IMR-90 (cell line): ENCODE data around the gene PIH1D1. TPM values are rescaled to one million over a fixed set of nuclear protein-coding genes. Genes with fewer than 3 reads are reported as not detected.

Experiments used
- ATAC-seq: fragments of 200-7000 bp; cut with Tn5 transposase; 2 replicates; pipeline ENCODE4 v1.9.1; 2020; ENCODE audit warnings: low read depth, mild to moderate bottlenecking, moderate library complexity
- BruUV-seq: library from RNA; stranded (reverse); fragments of 400-500 nt; replicated peaks from 2 replicates; lab custom pipeline; 2021; lab: Mats Ljungman, UMichigan
- CTCF ChIA-PET: fragments of 300-600 bp; formaldehyde crosslinking; extraction: SDS; loops from one replicate; lab custom pipeline; 2021; ENCODE audit warnings: antibody characterized with exemption; lab: Yijun Ruan, JAX
- POLR2A ChIA-PET: fragments of 300-600 bp; sonication (Branson Sonifier 250); formaldehyde crosslinking; loops from one replicate; lab custom pipeline; 2022; ENCODE audit warnings: antibody characterized with exemption; ENCODE audit not compliant: unreplicated experiment; lab: Charles Lee
- DNase-seq: peaks from one replicate; pipeline ENCODE4 v3.0.0; 2013
- H2AFZ ChIP-seq: replicated peaks from 2 replicates; pipeline ENCODE3; 2013; ENCODE audit warnings: low read length, mild to moderate bottlenecking; ENCODE audit not compliant: poor library complexity
- H2AK5ac ChIP-seq: 2 replicates; pipeline ENCODE4 v1.6.1; 2013; ENCODE audit warnings: low read depth, low read length, inconsistent platforms
- H2AK9ac ChIP-seq: replicated peaks from 2 replicates; pipeline ENCODE3; 2013; ENCODE audit warnings: mild to moderate bottlenecking, low read depth, low read length, moderate library complexity; ENCODE audit not compliant: poor library complexity
- H2BK120ac ChIP-seq: 2 replicates; pipeline ENCODE4 v1.6.1; 2013; ENCODE audit warnings: low read depth, low read length, inconsistent platforms
- H2BK15ac ChIP-seq: 3 replicates; pipeline ENCODE4 v1.6.1; 2013; ENCODE audit warnings: low read depth, low read length, inconsistent platforms
- H2BK20ac ChIP-seq: 2 replicates; pipeline ENCODE4 v1.6.1; 2013; ENCODE audit warnings: low read depth, mild to moderate bottlenecking, inconsistent platforms, low read length, moderate library complexity
- H2BK5ac ChIP-seq: 2 replicates; pipeline ENCODE4 v1.6.1; 2013; ENCODE audit warnings: mild to moderate bottlenecking, low read depth, low read length, inconsistent platforms; ENCODE audit not compliant: poor library complexity, severe bottlenecking
- H3K14ac ChIP-seq: replicated peaks from 2 replicates; pipeline ENCODE4 v1.6.1; 2013; ENCODE audit warnings: low read depth, low read length, inconsistent platforms
- H3K18ac ChIP-seq: 2 replicates; pipeline ENCODE4 v1.6.1; 2013; ENCODE audit warnings: low read depth, low read length, control low read depth
- H3K23ac ChIP-seq: 2 replicates; pipeline ENCODE4 v1.6.1; 2013; ENCODE audit warnings: low read depth, low read length, inconsistent platforms
- H3K27ac ChIP-seq: 2 replicates; pipeline ENCODE4 v1.5.1; 2013; ENCODE audit warnings: mild to moderate bottlenecking, control low read depth, low read length; ENCODE audit not compliant: insufficient read depth
- H3K27me3 ChIP-seq: 2 replicates; pipeline ENCODE4 v1.6.1; 2013; ENCODE audit warnings: low read length; ENCODE audit not compliant: control insufficient read depth, insufficient read depth
- H3K36me3 ChIP-seq: 2 replicates; pipeline ENCODE4 v1.6.1; 2013; ENCODE audit warnings: low read length, mixed read lengths; ENCODE audit not compliant: control insufficient read depth, insufficient read depth
- H3K4ac ChIP-seq: 2 replicates; pipeline ENCODE4 v1.6.1; 2013; ENCODE audit warnings: low read depth, low read length, inconsistent platforms
- H3K4me1 ChIP-seq: 2 replicates; pipeline ENCODE4 v1.6.1; 2013; ENCODE audit warnings: low read length, mixed read lengths; ENCODE audit not compliant: control insufficient read depth, insufficient read depth
- H3K4me2 ChIP-seq: 2 replicates; pipeline ENCODE4 v1.6.1; 2013; ENCODE audit warnings: low read depth, mild to moderate bottlenecking, control low read depth, low read length, moderate library complexity
- H3K4me3 ChIP-seq: 2 replicates; pipeline ENCODE4 v1.5.1; 2013; ENCODE audit warnings: low read depth, mild to moderate bottlenecking, control low read depth, low read length, moderate library complexity; ENCODE audit not compliant: insufficient read depth
- H3K56ac ChIP-seq: 2 replicates; pipeline ENCODE4 v1.6.1; 2013; ENCODE audit warnings: low read length, inconsistent platforms; ENCODE audit not compliant: insufficient read depth; ENCODE audit errors: extremely low read depth
- H3K79me1 ChIP-seq, 2 experiments: 2 replicates each; pipeline ENCODE4 v1.6.1; 2013; ENCODE audit warnings: low read length in 2 of 2, inconsistent platforms in 1 of 2, low read depth in 1 of 2
- H3K9ac ChIP-seq: 2 replicates; pipeline ENCODE4 v1.6.1; 2013; ENCODE audit warnings: low read depth, low read length, control low read depth
- H3K9me1 ChIP-seq: 2 replicates; pipeline ENCODE4 v1.6.1; 2013; ENCODE audit warnings: low read length, inconsistent platforms; ENCODE audit not compliant: insufficient read depth
- H3K9me3 ChIP-seq: 2 replicates; pipeline ENCODE4 v1.6.1; 2013; ENCODE audit warnings: low read length; ENCODE audit not compliant: control insufficient read depth, insufficient read depth
- H4K20me1 ChIP-seq: 2 replicates; pipeline ENCODE4 v1.6.1; 2013; ENCODE audit warnings: low read length, inconsistent platforms; ENCODE audit not compliant: insufficient read depth
- H4K5ac ChIP-seq: 2 replicates; pipeline ENCODE4 v1.6.1; 2013; ENCODE audit warnings: mild to moderate bottlenecking, low read depth, low read length, control low read depth
- H4K8ac ChIP-seq, 2 experiments: 2 replicates each; pipeline ENCODE4 v1.6.1; 2013; ENCODE audit warnings: low read depth in 2 of 2, low read length in 2 of 2, control low read depth in 1 of 2, inconsistent platforms in 1 of 2
- H4K91ac ChIP-seq: 2 replicates; pipeline ENCODE4 v1.6.1; 2013; ENCODE audit warnings: low read depth, low read length, inconsistent platforms; ENCODE audit not compliant: insufficient read depth
- BHLHE40 ChIP-seq: fragments of 150-350 bp; IDR thresholded peaks from 2 replicates; pipeline ENCODE4 v1.6.1; 2016; ENCODE audit warnings: mild to moderate bottlenecking, low read depth, low read length
- CEBPB ChIP-seq: IDR thresholded peaks from 2 replicates; pipeline ENCODE4 v1.6.1; 2012; ENCODE audit warnings: low read depth, low read length, improper control_type of control experiment
- ELK1 ChIP-seq: fragments of 150-350 bp; IDR thresholded peaks from 2 replicates; pipeline ENCODE4 v1.6.1; 2016; ENCODE audit warnings: low read depth, mild to moderate bottlenecking, low read length, moderate library complexity, borderline replicate concordance
- FOS ChIP-seq: fragments of 150-350 bp; IDR thresholded peaks from 2 replicates; pipeline ENCODE4 v1.6.1; 2016; ENCODE audit warnings: low read depth, low read length
- MAFK ChIP-seq: IDR thresholded peaks from 2 replicates; pipeline ENCODE4 v1.6.1; 2012; ENCODE audit warnings: low read depth, low read length, improper control_type of control experiment
- RAD21 ChIP-seq: IDR thresholded peaks from 2 replicates; pipeline ENCODE4 v1.6.1; 2012; ENCODE audit warnings: low read length, improper control_type of control experiment
- RFX5 ChIP-seq: IDR thresholded peaks from 2 replicates; pipeline ENCODE4 v1.8.0; 2012; ENCODE audit warnings: low read depth, mild to moderate bottlenecking, low read length, moderate library complexity
- SMC3 ChIP-seq: fragments of 150-350 bp; IDR thresholded peaks from 2 replicates; pipeline ENCODE4 v1.6.1; 2016; ENCODE audit warnings: low read depth, mild to moderate bottlenecking, antibody characterized with exemption, low read length, moderate library complexity
- USF2 ChIP-seq: fragments of 150-350 bp; IDR thresholded peaks from 2 replicates; pipeline ENCODE4 v1.6.1; 2017; ENCODE audit warnings: mild to moderate bottlenecking, antibody characterized with exemption, low read length, low read depth
- WGBS, 2 experiments: methylation state at CpG; one replicate each; pipeline versions ENCODE4 v1.1.5 to v1.1.7; 2013; ENCODE audit warnings: missing lambda C conversion rate in 2 of 2; ENCODE audit not compliant: insufficient read length in 1 of 2; ENCODE audit errors: extremely low coverage in 2 of 2; 5-methylcytosine and 5-hydroxymethylcytosine counted together
- dilution Hi-C: fragments of 300-500 bp; cut with HindIII; formaldehyde crosslinking; loops from one replicate; pipeline ENCODE4 v1.14.3; 2018; ENCODE audit warnings: low sequenced_read_pairs; ENCODE audit not compliant: unreplicated experiment
- in situ Hi-C: fragments of 300-500 bp; cut with MboI; formaldehyde crosslinking; loops from 3 replicates; pipeline ENCODE4 v1.14.3; 2019; ENCODE audit warnings: low sequenced_read_pairs, inconsistent platforms, mixed read lengths
- intact Hi-C: fragments of 100-400 bp; cut with micrococcal nuclease; formaldehyde crosslinking; loops from 2 replicates; pipeline ENCODE4 v1.10.0; 2022
- polyA plus RNA-seq, 3 experiments: library from polyadenylated mRNA; depleted of rRNA; stranded (reverse); fragments of >200 nt; gene quantifications; 2 replicates each; pipeline ENCODE4 v1.2.3, GENCODE V29; 2012; ENCODE audit warnings: low replicate concordance in 1 of 3
- total RNA-seq: library from RNA; depleted of rRNA; stranded (reverse); fragments of >200 nt; gene quantifications from 2 replicates; pipeline ENCODE4 v1.2.3, GENCODE V29; 2012

PIH1D1 gene
- total and polyA plus RNA-seq, 2 of the 4 experiments (the other 2 are of a cell fraction) = 77.9 to 122 TPM

GRCh38 chr19:49396738-49397505 lies 54.7 kb downstream of the PIH1D1 start:
- no peak overlapping the region for H3K9ac ChIP-seq
- no peak overlapping the region for H2AK9ac ChIP-seq
- no peaks in the 10 kb centered on the region for H3K4me1 ChIP-seq
- no peak overlapping the region for H3K4me3 ChIP-seq
- H2BK15ac ChIP-seq = no peak overlapping the region
- H2BK120ac ChIP-seq = no peak overlapping the region
- ChIA-PET CTCF (no interaction called here), POLR2A (interaction anchor here (0.6 kb wide), 1 partner anchor 118 kb away, joined by 3 read pairs; no protein-coding TSS in a partner anchor)
- DNase-seq (no peak), ATAC-seq (no peak)
- H3K79me1 ChIP-seq = no peaks in the 10 kb centered on the region
- H2AK5ac ChIP-seq = no peak overlapping the region
- no peak overlapping the region for H3K56ac ChIP-seq
- TF ChIP-seq RFX5 (no peak), FOS (no peak), USF2 (no peak), RAD21 (no peak), BHLHE40 (no peak), CEBPB (no peak), SMC3 (no peak), ELK1 (no peak), MAFK (no peak)
- in situ Hi-C loops = loop anchor here (10.0 kb wide), 1 partner anchor 48 kb away; the partner anchor contains the start of gene SLC17A7
- no peak overlapping the region for H4K8ac ChIP-seq
- no peak overlapping the region for H2AFZ ChIP-seq
- H3K18ac ChIP-seq = no peak overlapping the region
- H3K14ac ChIP-seq = no peak overlapping the region
- no peak overlapping the region for H4K5ac ChIP-seq
- H2BK20ac ChIP-seq = no peak overlapping the region
- H3K9me1 ChIP-seq = no peaks in the 10 kb centered on the region
- H4K20me1 ChIP-seq = no peaks in the 10 kb centered on the region
- 86% methylated on average over 4 of the region's 8 CpGs; no CpG with 5 or more reads in 1 of the 2 experiments for WGBS, 2 experiments
- H3K4ac ChIP-seq = no peak overlapping the region
- no peak overlapping the region for H3K27ac ChIP-seq
- H3K23ac ChIP-seq = no peak overlapping the region; the same call in 1 of the 2 replicates
- dilution Hi-C loops = no loop called here
- no peak overlapping the region for H4K91ac ChIP-seq
- intact Hi-C loops = no loop called here
- H3K27me3 ChIP-seq = peaks cover 64% of the 10 kb centered on the region
- H3K36me3 ChIP-seq = no peaks in the 10 kb centered on the region
- H2BK5ac ChIP-seq = no peak overlapping the region
- no peaks in the 10 kb centered on the region for H3K9me3 ChIP-seq
- H3K4me2 ChIP-seq = no peak overlapping the region
- no TSS peak for BruUV-seq
